Measurements from ENCODE around the gene OVOL2. TPM values are rescaled to one million over a fixed set of nuclear protein-coding genes. Genes with fewer than 3 reads are reported as not detected.

OVOL2 gene
- total and polyA plus RNA-seq, 2 experiments from 2014 or later, result not detected

DNA sequence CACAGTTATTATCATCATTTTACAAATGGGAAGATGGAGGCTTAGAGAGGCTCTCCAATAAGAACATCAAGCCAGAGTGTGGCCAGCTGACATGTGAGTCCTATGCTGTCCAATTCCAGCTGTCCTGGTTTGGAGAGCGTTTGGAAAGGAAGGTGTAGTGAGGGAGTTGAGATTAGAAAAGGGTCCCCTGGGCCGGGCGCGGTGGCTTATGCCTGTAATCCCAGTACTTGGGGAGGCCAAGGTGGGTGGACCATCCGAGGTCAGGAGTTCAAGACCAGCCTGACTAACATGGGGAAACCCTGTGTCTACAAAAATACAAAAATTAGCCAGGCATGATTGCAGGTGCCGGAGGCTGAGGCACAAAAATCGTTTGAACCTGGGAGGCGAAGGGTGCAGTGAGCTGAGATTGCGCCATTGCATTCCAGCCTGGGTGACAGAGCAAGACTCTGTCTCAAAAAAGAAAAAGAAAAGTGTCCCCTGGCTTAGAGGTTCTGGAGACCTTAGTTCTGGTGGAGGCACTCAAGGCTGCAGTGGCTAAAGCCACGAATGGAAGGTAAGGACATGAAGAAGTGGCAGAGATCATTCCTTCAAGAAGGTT lies 22.1 kb upstream of the OVOL2 start:
- in situ Hi-C loops (cut with MboI), result no loop called here
- Histone ChIP-seq H3K79me2 (ENCODE audit: insufficient read depth) (no peaks in the 10 kb centered on the region), H3F3A (ENCODE audit: insufficient read depth) (no peaks in the 10 kb centered on the region), H3K4me2 (ENCODE audit: unreplicated experiment) (no peak overlapping the region), H3K27me3 (replicated peaks; ENCODE audit: insufficient read depth) (no peaks in the 10 kb centered on the region; the same call in 1 of the 2 replicates), H3K36me3 (ENCODE audit: low read depth) (no peaks in the 10 kb centered on the region), H3K4me1 (ENCODE audit: insufficient read depth) (no peaks in the 10 kb centered on the region), H3K27ac (no peak overlapping the region), H4K20me1 (ENCODE audit: insufficient read depth) (no peaks in the 10 kb centered on the region), H3K9me2 (ENCODE audit: insufficient read depth) (no peaks in the 10 kb centered on the region), H3K4me3 (no peak overlapping the region), H2AFZ (no peak overlapping the region), H3K9ac (no peak overlapping the region), H3K9me3 (ENCODE audit: low read depth) (no peaks in the 10 kb centered on the region)
- 46 to 54% methylated on average over 10 of the region's 10 CpGs for WGBS, 2 experiments (ENCODE audit: low coverage in 1 of 2, low lambda C conversion rate in 2 of 2, missing lambda C conversion rate in 2 of 2)
- no peak for DNase-seq
- TF ChIP-seq EZH2phosphoT487 (IDR thresholded peaks at IDR 0.05; ENCODE audit: insufficient read depth, low read depth), result no peak
- TF ChIP-seq EZH2 (IDR thresholded peaks at IDR 0.05; ENCODE audit: insufficient read depth, poor library complexity, severe bottlenecking), result no peak

DNA sequence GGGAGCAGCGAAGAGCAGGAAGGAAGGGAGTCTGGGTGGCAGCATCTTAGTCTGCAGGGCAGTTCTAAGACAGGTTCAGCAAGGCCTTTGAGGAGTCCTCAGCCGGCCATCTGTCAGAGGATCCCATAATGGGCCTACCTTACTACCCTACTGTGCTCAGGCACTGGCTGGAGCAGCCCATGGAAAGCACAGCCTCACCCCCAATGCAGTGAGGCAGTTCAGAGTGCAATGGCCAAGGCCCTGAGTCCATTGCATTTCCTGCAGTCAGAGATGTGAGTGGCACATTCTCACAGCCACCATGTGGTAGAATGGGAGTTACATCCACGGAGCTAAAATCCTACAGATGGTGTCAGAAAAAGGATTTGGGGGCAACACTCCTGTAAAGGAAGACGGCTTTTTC lies 19.4 kb upstream of the OVOL2 start:
- no peaks in the 10 kb centered on the region; the same call in 1 of the 2 replicates for H3K27me3 ChIP-seq (replicated peaks; ENCODE audit: insufficient read depth)
- no peak overlapping the region for H3K9ac ChIP-seq
- no peak overlapping the region for H3K4me2 ChIP-seq (ENCODE audit: unreplicated experiment)
- no peaks in the 10 kb centered on the region for H3K4me1 ChIP-seq (ENCODE audit: insufficient read depth)
- TF ChIP-seq EZH2phosphoT487 (IDR thresholded peaks at IDR 0.05; ENCODE audit: insufficient read depth, low read depth), result no peak
- no peak for TF ChIP-seq EZH2 (IDR thresholded peaks at IDR 0.05; ENCODE audit: insufficient read depth, poor library complexity, severe bottlenecking)
- no peaks in the 10 kb centered on the region for H3K36me3 ChIP-seq (ENCODE audit: low read depth)
- no peaks in the 10 kb centered on the region for H3F3A ChIP-seq (ENCODE audit: insufficient read depth)
- H3K4me3 ChIP-seq, result no peak overlapping the region
- H4K20me1 ChIP-seq (ENCODE audit: insufficient read depth), result no peaks in the 10 kb centered on the region
- 17% methylated on average over 4 of the region's 4 CpGs for WGBS, 2 experiments (ENCODE audit: low coverage in 1 of 2, low lambda C conversion rate in 2 of 2, missing lambda C conversion rate in 2 of 2)
- no peaks in the 10 kb centered on the region for H3K79me2 ChIP-seq (ENCODE audit: insufficient read depth)
- H2AFZ ChIP-seq, result no peak overlapping the region
- no peak overlapping the region for H3K27ac ChIP-seq
- no peak for DNase-seq
- no peaks in the 10 kb centered on the region for H3K9me2 ChIP-seq (ENCODE audit: insufficient read depth)
- no peaks in the 10 kb centered on the region for H3K9me3 ChIP-seq (ENCODE audit: low read depth)
- in situ Hi-C loops (cut with MboI), result no loop called here

DNA sequence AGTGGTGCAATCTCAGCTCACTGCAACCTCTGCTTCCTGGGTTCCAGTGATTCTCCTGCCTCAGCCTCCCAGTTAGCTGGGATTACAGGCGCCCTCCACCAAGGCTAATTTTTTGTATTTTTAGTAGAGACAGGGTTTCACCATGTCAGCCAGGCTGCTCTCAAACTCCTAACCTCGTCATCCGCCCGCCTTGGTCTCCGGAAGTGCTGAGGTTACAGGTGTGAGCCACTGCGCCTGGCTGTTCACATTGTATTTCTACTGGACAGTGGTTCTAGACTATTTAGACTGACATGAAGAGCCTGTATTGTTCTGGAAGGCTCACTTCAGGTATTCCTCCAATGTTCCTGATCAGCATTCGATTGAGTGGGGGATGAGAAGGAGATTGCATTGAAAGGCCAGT lies 14.8 kb upstream of the OVOL2 start:
- Histone ChIP-seq H3K9ac (no peak overlapping the region), H2AFZ (no peak overlapping the region), H3K9me3 (ENCODE audit: low read depth) (no peaks in the 10 kb centered on the region), H3K36me3 (ENCODE audit: low read depth) (no peaks in the 10 kb centered on the region), H3K79me2 (ENCODE audit: insufficient read depth) (no peaks in the 10 kb centered on the region), H3K4me2 (ENCODE audit: unreplicated experiment) (no peak overlapping the region), H3K4me1 (ENCODE audit: insufficient read depth) (no peaks in the 10 kb centered on the region), H3K4me3 (no peak overlapping the region), H3K27ac (no peak overlapping the region), H4K20me1 (ENCODE audit: insufficient read depth) (no peaks in the 10 kb centered on the region), H3K27me3 (replicated peaks; ENCODE audit: insufficient read depth) (no peaks in the 10 kb centered on the region; the same call in 1 of the 2 replicates), H3K9me2 (ENCODE audit: insufficient read depth) (no peaks in the 10 kb centered on the region), H3F3A (ENCODE audit: insufficient read depth) (no peaks in the 10 kb centered on the region)
- no peak for DNase-seq
- TF ChIP-seq EZH2phosphoT487 (IDR thresholded peaks at IDR 0.05; ENCODE audit: insufficient read depth, low read depth), result no peak
- no peak for TF ChIP-seq EZH2 (IDR thresholded peaks at IDR 0.05; ENCODE audit: insufficient read depth, poor library complexity, severe bottlenecking)
- 59 to 63% methylated on average over 7 of the region's 7 CpGs for WGBS, 2 experiments (ENCODE audit: low coverage in 1 of 2, low lambda C conversion rate in 2 of 2, missing lambda C conversion rate in 2 of 2)
- in situ Hi-C loops (cut with MboI), result no loop called here

DNA sequence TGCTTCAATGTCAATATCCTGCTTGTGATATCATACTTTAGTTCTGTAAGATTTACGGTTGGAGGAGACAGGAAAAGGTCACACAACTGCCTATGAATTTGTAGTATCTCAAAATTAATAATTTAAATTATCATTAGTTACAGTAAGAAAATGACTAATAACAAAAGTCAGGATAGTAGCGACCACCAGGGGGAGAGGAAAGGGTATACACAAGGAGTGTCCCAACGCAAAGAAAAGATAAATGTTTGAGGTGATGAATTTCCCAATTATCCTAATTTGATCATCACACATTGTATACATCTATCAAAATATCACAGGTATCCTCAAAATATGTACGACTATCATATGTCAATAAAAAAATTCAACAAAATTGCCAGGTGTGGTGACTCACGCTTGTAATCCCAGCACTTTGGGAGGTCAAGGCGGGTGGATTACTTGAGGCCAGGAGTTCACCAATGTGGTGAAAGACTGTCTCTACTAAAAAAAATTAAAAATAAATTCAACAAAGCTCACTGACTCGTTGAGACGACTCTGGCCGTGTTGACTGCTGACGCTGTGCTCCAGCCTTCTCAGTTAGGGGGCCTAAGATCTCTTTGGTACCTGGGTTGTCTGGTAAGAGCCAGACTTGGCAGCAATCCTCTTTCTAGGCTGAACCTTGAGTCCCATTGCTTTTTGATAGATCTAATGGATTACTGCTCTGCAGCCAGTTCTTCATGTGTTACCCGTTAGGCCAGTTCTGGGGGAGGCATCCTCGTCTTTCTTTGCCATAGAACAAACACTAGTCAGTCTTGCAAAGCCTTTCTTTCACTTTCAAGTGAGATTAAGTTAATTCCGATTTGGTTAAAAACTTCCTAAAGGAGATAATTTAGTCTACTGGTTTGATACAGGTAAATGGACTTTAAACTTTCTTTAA lies 9.0 kb upstream of the OVOL2 start:
- in situ Hi-C loops (cut with MboI), result no loop called here
- H3K36me3 ChIP-seq (ENCODE audit: low read depth), result no peaks in the 10 kb centered on the region
- H3K27me3 ChIP-seq (replicated peaks; ENCODE audit: insufficient read depth), result peaks cover 12% of the 10 kb centered on the region
- no peak overlapping the region for H2AFZ ChIP-seq
- H3K79me2 ChIP-seq (ENCODE audit: insufficient read depth), result no peaks in the 10 kb centered on the region
- no peak for TF ChIP-seq EZH2 (IDR thresholded peaks at IDR 0.05; ENCODE audit: insufficient read depth, poor library complexity, severe bottlenecking)
- TF ChIP-seq EZH2phosphoT487 (IDR thresholded peaks at IDR 0.05; ENCODE audit: insufficient read depth, low read depth), result no peak
- WGBS, 2 experiments (ENCODE audit: low coverage in 1 of 2, low lambda C conversion rate in 2 of 2, missing lambda C conversion rate in 2 of 2), result 49% methylated on average over 13 of the region's 13 CpGs
- no peaks in the 10 kb centered on the region for H4K20me1 ChIP-seq (ENCODE audit: insufficient read depth)
- H3K4me3 ChIP-seq, result no peak overlapping the region
- H3K4me1 ChIP-seq (ENCODE audit: insufficient read depth), result no peaks in the 10 kb centered on the region
- DNase-seq, result no peak
- H3K9ac ChIP-seq, result no peak overlapping the region
- H3K9me2 ChIP-seq (ENCODE audit: insufficient read depth), result no peaks in the 10 kb centered on the region
- no peaks in the 10 kb centered on the region for H3F3A ChIP-seq (ENCODE audit: insufficient read depth)
- no peak overlapping the region for H3K27ac ChIP-seq
- no peaks in the 10 kb centered on the region for H3K9me3 ChIP-seq (ENCODE audit: low read depth)
- no peak overlapping the region for H3K4me2 ChIP-seq (ENCODE audit: unreplicated experiment)

All from GM23248 (cell line).